ENCODE measurements around the gene RFT1. TPM values are rescaled to one million over a fixed set of nuclear protein-coding genes. Genes with fewer than 3 reads are reported as not detected.

Gene RFT1
- total RNA-seq, 4 donors from 2014 or later = 8.3 to 19.7 (median 10.2) TPM

DNA sequence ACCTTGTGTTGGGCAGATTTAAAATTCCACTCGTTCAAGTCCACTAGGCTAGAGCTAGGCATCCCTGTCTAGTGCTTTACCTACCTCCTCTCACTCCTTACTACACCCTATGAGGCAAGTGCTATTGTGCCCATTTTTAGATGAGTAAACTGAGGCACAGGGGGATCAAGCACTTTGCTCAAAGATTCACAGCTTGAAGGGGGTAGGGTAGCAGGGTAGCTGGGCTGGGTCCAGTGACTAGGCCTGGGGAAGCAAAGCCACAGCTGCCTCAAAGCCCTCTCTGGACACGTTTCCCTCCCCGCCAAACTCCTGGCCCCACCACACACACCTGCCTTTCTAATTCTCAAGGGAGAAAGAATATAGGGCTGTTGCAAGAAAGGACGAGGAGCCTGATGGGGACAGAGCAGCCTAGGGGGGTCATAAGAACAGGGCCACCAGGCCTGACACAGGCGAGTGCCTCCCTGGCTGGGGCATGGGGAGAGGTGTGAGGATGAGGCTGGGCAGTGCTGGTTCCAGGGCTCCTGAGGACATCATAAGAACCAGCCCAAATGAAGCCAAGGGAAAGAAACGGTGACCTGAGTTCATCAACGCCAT, 49.5 kb downstream of the RFT1 start:
- DNase-seq (ENCODE audit: low spot score in 2 of 2) = peak in 1 of 2 donors; percentile 63
- Histone ChIP-seq H3K27me3 (no peaks in the 10 kb centered on the region), H3K27ac (no peak overlapping the region), H3K4me3 (no peak overlapping the region), H3K4me1 (peaks cover 8% of the 10 kb centered on the region), H3K9me3 (no peaks in the 10 kb centered on the region), H3K36me3 (no peaks in the 10 kb centered on the region)
- no peak for TF ChIP-seq EP300 (IDR thresholded peaks at IDR 0.05)
- no peak for TF ChIP-seq POLR2AphosphoS5 (IDR thresholded peaks at IDR 0.05)
- TF ChIP-seq, protein P1, sequence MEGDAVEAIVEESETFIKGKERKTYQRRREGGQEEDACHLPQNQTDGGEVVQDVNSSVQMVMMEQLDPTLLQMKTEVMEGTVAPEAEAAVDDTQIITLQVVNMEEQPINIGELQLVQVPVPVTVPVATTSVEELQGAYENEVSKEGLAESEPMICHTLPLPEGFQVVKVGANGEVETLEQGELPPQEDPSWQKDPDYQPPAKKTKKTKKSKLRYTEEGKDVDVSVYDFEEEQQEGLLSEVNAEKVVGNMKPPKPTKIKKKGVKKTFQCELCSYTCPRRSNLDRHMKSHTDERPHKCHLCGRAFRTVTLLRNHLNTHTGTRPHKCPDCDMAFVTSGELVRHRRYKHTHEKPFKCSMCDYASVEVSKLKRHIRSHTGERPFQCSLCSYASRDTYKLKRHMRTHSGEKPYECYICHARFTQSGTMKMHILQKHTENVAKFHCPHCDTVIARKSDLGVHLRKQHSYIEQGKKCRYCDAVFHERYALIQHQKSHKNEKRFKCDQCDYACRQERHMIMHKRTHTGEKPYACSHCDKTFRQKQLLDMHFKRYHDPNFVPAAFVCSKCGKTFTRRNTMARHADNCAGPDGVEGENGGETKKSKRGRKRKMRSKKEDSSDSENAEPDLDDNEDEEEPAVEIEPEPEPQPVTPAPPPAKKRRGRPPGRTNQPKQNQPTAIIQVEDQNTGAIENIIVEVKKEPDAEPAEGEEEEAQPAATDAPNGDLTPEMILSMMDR (IDR thresholded peaks at IDR 0.05) = no peak
- no peak for TF ChIP-seq POLR2A (IDR thresholded peaks at IDR 0.05)
- 90% methylated on average over 7 of the region's 7 CpGs for WGBS

DNA sequence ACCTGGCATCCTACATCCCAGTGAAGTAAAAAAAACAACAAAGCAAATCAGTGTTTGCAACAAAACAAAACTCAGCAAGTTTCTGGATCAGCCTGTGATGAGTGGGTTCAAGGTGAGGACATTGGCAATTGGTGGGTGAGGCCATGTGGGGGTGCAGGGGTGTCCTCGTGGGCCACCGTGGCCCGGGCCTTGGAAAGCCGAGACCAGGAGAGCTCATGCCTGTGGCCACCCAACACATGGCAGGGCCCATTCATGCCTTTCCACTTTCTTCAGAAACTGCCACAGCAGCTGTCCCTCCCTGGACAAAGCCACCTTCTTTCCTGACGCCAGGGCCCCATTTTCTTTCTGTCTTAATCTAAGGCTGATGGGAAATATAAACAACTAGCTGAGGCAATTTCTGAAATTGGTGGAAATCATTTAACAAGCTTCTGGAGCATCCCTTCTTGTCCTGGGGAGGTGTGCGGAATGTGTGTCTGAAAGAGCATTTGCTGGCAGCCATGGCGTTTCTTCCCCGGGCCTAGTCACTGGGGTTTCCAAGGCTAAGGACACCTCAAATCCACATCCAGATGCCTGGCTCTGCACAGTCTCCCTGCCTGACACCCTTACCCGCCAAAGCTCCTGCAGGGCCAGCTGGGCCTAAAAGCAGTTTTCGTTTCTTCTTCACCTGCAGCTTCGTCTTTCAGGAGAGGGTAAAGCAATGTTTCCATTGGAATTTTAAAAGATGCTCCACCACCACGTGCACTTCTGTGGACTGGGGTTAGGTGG, 50.3 kb downstream of the RFT1 start:
- H3K4me1 ChIP-seq = peaks cover 8% of the 10 kb centered on the region
- no peak overlapping the region for H3K4me3 ChIP-seq
- no peak for TF ChIP-seq POLR2AphosphoS5 (IDR thresholded peaks at IDR 0.05)
- TF ChIP-seq, protein P1 (IDR thresholded peaks at IDR 0.05) = no peak
- H3K27ac ChIP-seq = no peak overlapping the region
- no peaks in the 10 kb centered on the region for H3K36me3 ChIP-seq
- no peaks in the 10 kb centered on the region for H3K27me3 ChIP-seq
- no peaks in the 10 kb centered on the region for H3K9me3 ChIP-seq
- WGBS = 88% methylated on average over 12 of the region's 12 CpGs
- DNase-seq (ENCODE audit: low spot score in 2 of 2) = peak in 1 of 2 donors; percentile 37

DNA sequence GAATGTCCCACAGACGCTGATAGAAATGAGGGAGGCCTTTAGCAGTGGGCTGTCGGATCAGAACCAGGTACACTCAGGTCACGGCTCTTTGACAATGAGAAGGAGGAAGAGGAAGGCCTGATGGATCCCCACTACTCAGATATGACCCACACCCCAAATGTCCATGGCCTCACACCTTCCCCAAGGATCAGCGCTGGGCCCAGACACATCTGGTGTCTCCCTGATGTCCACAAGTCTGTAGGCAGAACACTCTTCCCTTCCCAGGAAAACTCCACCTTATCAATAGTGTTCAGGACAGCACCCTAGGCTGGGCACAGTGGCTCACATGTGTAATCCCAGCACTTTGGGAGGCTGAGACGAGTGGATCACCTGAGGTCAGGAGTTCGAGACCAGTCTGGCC, 51.1 kb downstream of the RFT1 start:
- 85% methylated on average over 6 of the region's 6 CpGs for WGBS
- H3K4me1 ChIP-seq = peaks cover 2% of the 10 kb centered on the region
- no peaks in the 10 kb centered on the region for H3K36me3 ChIP-seq
- no peak for DNase-seq (ENCODE audit: low spot score in 2 of 2)
- no peaks in the 10 kb centered on the region for H3K27me3 ChIP-seq
- TF ChIP-seq POLR2AphosphoS5 (IDR thresholded peaks at IDR 0.05) (no peak), EP300 (IDR thresholded peaks at IDR 0.05) (no peak), POLR2A (IDR thresholded peaks at IDR 0.05) (no peak)
- TF ChIP-seq, protein P1 (IDR thresholded peaks at IDR 0.05) = no peak
- no peak overlapping the region for H3K27ac ChIP-seq
- no peak overlapping the region for H3K4me3 ChIP-seq
- no peaks in the 10 kb centered on the region for H3K9me3 ChIP-seq

DNA sequence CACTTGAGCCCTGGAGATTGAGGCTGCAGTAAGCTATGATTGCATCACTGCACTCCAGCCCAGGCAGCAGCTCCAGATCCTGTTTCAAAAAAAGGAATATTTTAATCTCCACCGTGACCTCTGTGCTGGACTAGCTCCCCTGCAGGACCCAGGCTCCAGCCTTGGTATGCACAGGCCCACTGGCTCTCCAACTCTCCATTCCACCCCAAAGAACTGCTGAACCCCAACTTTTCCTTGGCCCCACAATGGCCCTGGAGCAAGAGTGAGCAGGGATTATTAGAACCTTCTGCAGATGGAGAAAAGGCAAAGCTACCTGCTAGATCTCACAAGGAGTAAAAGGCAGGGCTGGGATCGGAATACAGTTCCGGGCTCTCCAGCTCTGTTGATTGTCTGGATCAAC, 51.6 kb downstream of the RFT1 start:
- Histone ChIP-seq H3K4me1 (peaks cover 3% of the 10 kb centered on the region), H3K4me3 (no peak overlapping the region), H3K27me3 (no peaks in the 10 kb centered on the region), H3K36me3 (no peaks in the 10 kb centered on the region), H3K9me3 (no peaks in the 10 kb centered on the region), H3K27ac (no peak overlapping the region)
- no peak for DNase-seq (ENCODE audit: low spot score in 2 of 2)
- WGBS = 88% methylated on average over 3 of the region's 3 CpGs
- TF ChIP-seq POLR2AphosphoS5 (IDR thresholded peaks at IDR 0.05) = no peak
- no peak for TF ChIP-seq POLR2A (IDR thresholded peaks at IDR 0.05)
- TF ChIP-seq, protein P1 (IDR thresholded peaks at IDR 0.05) = no peak
- no peak for TF ChIP-seq EP300 (IDR thresholded peaks at IDR 0.05)

DNA sequence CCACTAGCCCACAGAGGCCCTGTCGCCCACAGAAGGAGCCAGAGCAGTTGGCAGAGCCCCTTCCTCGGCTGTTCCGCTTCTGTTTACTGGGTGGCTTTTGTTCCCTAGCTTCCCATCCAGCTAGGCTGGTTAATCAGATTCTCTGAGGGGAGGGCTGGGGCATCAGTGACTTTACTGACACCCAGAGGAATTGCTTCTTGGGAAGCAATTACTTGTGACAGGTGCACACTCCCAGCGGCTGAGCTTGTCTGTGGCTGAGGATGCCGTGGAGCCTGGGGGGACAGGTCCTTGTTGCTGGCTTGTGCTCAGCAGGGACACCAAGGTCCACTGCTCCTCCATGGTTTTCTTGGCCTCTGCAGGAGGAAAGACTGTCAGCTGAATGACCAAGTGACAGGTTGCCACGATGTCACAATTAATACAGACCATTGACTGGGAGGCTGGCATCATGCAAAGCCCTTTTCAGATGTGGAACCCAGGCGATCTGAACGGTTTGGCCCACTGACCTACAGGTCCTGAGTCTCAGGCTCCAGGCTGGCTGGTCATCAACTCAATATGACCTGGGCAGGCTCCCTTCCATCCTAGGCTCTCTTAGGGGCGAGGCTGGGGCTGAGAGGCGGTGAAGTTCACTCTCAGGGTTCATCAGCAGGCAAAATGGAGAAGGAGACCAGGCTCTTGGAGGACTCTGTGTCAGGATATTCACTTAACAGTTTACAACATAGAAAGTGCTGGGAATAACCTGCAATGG, 52.6 kb downstream of the RFT1 start:
- H3K27me3 ChIP-seq = no peaks in the 10 kb centered on the region
- H3K36me3 ChIP-seq = no peaks in the 10 kb centered on the region
- peak in 1 of 2 donors; percentile 47 for DNase-seq (ENCODE audit: low spot score in 2 of 2)
- peaks cover 7% of the 10 kb centered on the region for H3K4me1 ChIP-seq
- no peak for TF ChIP-seq POLR2A (IDR thresholded peaks at IDR 0.05)
- no peak for TF ChIP-seq POLR2AphosphoS5 (IDR thresholded peaks at IDR 0.05)
- TF ChIP-seq EP300 (IDR thresholded peaks at IDR 0.05) = no peak
- TF ChIP-seq, protein P1 (IDR thresholded peaks at IDR 0.05) = no peak
- H3K27ac ChIP-seq = no peak overlapping the region
- H3K9me3 ChIP-seq = no peaks in the 10 kb centered on the region
- 84% methylated on average over 9 of the region's 10 CpGs for WGBS
- no peak overlapping the region for H3K4me3 ChIP-seq
